ENCODE data around the gene RILP. TPM values are rescaled to one million over a fixed set of nuclear protein-coding genes. Genes with fewer than 3 reads are reported as not detected.
A peak's percentile ranks its signal among the peaks of the same experiment; 100 is the strongest.
"Not testable (repeated sequence)": the region's sequence is repeated elsewhere in the genome, so short reads cannot be mapped to it uniquely, and the experiment has no call there.

RILP gene
- total RNA-seq, result 4.9 and 19.8 TPM in 2 replicates

- DNase-seq (ENCODE audit: low read depth), result peak; percentile 60
Measured at GRCh38 chr17:1649844-1650501, at the start of gene RILP. TSS of gene RILP (minus strand) at chr17:1649866. CDS start at chr17:1649804, 62 bp downstream.

- no peak for DNase-seq (ENCODE audit: low read depth)
Measured at GRCh38 chr17:1697681-1698080, 48.0 kb upstream of the RILP start.

GRCh38 chr17:1695365-1695764 is 45.7 kb upstream of the RILP start:
- no peak for DNase-seq (ENCODE audit: low read depth)

- no peak for DNase-seq (ENCODE audit: low read depth)
Measured at GRCh38 chr17:1693339-1693738, 43.7 kb upstream of the RILP start.

- no peak for DNase-seq (ENCODE audit: low read depth)
Measured at GRCh38 chr17:1690544-1691221, 41.0 kb upstream of the RILP start.

GRCh38 chr17:1688405-1688804 is 38.7 kb upstream of the RILP start:
- not testable (repeated sequence) for DNase-seq (ENCODE audit: low read depth)

GRCh38 chr17:1686086-1686485 is 36.4 kb upstream of the RILP start:
- no peak for DNase-seq (ENCODE audit: low read depth)

- peak; percentile 90 for DNase-seq (ENCODE audit: low read depth)
Measured at GRCh38 chr17:1684378-1685189, 34.9 kb upstream of the RILP start, which contains the start of gene PRPF8. TSS of gene PRPF8 (minus strand) at chr17:1684867. CDS start at chr17:1684571, 296 bp downstream.

GRCh38 chr17:1683459-1683858 is 33.8 kb upstream of the RILP start:
- no peak for DNase-seq (ENCODE audit: low read depth)

GRCh38 chr17:1676401-1676800 is 26.7 kb upstream of the RILP start:
- no peak for DNase-seq (ENCODE audit: low read depth)

GRCh38 chr17:1673041-1673785 is 23.5 kb upstream of the RILP start:
- DNase-seq (ENCODE audit: low read depth), result no peak

GRCh38 chr17:1663934-1664333 is 14.3 kb upstream of the RILP start:
- DNase-seq (ENCODE audit: low read depth), result not testable (repeated sequence)

- no peak for DNase-seq (ENCODE audit: low read depth)
Measured at GRCh38 chr17:1661045-1661444, 11.4 kb upstream of the RILP start.

GRCh38 chr17:1658100-1658499 is 8.4 kb upstream of the RILP start:
- DNase-seq (ENCODE audit: low read depth), result no peak

- DNase-seq (ENCODE audit: low read depth), result no peak
Measured at GRCh38 chr17:1653735-1654134, 4.1 kb upstream of the RILP start.

GRCh38 chr17:1652794-1653193 is 3.1 kb upstream of the RILP start:
- DNase-seq (ENCODE audit: low read depth), result not testable (repeated sequence)

GRCh38 chr17:1651559-1651844 is 1.8 kb upstream of the RILP start:
- DNase-seq (ENCODE audit: low read depth), result no peak

- DNase-seq (ENCODE audit: low read depth), result no peak
Measured at GRCh38 chr17:1650731-1651558, 1.3 kb upstream of the RILP start.

- DNase-seq (ENCODE audit: low read depth), result peak; percentile 84
Measured at GRCh38 chr17:1648963-1649843, 463 bp downstream of the RILP start.

Data from renal cortical epithelial cell (primary cell).